A172 (cell line): ENCODE results near the gene DHH. TPM values are rescaled to one million over a fixed set of nuclear protein-coding genes. Genes with fewer than 3 reads are reported as not detected.
A peak's percentile ranks its signal among the peaks of the same experiment; 100 is the strongest.

Experiments used
- DNase-seq: peaks from one replicate; pipeline ENCODE4 v3.0.0-alpha.2; 2015; ENCODE audit warnings: low spot score
- total RNA-seq: library from RNA; depleted of rRNA; stranded (reverse); fragments of >200 nt; shearing (Covaris generic); gene quantifications from 2 replicates; pipeline ENCODE4 v1.2.3, GENCODE V29; 2014

DHH gene
- total RNA-seq, 1 experiment from 2014 or later = not detected

DNA sequence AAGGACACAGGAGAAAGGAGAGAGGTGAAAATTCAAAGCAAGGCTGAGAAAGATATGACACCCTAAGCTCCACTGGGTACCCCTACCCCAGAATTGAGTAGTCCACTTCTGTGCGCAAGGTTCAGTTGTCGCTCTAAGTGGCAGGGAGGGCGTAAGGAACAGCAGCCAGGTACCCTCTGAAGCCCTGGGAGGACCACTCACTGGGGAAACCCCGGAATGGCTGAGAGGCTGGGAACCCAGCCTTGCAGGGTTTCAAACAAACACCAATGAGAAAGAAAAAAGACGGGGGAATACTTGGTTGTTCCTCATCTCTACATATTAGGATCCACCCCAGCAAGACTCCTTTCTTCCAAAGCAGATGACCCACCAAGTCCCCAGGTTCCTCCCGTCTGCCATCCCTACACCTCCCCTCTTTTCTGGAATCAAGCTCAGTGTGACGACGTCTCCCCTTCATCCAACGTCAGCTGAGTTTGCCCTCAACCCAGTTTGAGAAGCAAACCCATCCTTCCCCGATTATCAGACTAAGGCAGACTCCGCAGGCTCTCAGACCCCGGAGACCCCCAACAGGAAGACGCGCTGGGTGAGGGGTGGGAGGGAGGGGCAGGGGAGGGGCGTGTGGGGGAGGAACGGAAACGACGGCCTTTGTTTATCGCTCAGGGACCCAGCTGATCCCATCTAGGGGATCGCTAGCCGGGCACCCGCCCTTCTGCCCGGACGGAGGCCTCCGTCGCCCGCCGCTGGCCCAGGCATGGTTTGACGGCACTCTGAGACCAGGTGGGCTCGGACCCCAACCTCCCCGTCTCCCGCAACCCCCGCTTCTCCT is 15.3 kb upstream of the DHH start:
- no peak for DNase-seq

DNA sequence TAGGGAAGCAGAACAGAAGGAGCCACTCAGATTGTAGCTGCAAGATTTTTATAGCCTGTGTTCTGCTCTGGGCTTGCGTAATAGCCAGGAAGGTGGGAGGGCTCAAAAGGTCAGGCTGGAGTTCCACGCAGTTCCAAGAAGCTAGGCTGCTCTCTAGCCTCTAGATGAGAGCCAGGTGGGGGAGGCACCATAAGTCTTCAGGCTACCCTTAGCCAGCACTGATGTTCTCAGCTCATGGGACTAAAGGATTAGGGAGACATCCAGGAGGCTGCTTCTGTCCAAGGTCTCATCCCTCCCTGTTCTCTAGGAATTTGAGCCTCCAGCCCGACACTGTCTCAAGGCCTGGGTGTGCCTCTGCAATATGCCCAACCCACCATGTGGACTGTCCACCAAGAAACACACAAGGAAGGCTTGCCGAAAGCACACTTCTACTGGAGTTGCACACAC is 14.4 kb upstream of the DHH start:
- DNase-seq = no peak

DNA sequence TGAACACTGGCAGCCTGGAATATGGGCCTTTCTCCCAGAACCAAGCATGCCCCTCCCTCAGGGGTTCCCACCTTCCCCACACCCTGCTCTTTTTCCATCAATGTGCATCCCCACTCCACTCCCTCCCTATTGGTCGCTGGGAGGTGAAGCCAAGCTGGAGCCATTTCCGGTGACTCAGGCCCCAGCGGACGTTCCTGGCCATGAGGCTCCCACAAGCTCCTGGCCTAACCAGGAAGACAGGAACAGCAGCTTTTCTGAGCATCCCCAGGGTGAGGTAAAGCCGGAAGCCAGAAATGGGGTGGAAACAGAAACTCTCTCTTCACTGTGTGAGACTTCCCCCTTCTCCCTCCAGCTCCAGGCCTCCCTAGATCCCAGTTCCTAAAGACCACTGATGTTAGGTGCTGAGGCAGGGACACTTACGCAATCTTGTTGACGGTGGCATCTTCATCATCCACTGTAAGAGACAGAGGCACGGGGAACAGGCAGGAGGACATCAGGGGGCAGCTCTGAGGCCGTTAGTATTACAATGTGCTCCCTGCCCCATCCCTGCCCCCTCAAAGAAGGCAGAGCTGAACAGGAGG is 11.0 kb upstream of the DHH start:
- DNase-seq = no peak

DNA sequence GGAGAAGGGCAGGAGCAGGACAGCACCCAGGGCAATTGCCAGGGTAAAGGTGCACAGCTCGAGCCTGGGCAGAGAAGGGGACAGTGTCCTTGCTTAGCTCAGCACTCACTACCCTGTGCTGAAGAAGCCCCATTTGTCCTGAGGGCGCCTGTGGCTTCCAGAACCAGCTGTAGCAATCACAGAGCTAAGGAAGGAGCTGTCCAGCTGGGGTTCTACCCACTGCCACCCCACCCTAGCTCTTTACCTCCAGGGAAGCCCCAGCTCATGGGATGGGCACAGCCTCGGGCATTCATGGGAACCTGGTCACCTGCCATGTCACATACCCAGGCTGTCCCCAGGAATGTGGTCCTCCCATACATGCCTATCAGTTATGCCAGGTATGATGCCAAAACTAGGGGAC is 10.2 kb upstream of the DHH start:
- DNase-seq = no peak

DNA sequence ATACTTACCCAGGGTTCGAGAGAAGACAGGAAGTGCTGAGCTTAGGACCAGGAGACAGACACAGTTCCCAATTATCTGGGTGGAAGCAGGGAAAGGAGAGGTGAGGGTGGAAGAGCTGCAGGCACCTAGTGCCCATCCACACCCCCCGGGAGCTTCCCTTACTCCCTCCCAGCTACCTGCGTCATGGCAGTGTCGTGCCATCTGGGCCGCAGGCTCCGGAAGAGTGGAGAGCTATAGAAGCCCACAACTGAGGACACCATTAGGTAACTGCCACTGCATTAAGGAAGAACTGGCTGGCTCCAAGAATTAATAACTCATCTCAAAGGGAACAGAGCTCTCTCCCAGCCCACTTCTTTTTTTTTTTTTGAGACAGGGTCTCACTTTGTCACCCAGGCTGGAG is 5.8 kb upstream of the DHH start:
- no peak for DNase-seq

DNA sequence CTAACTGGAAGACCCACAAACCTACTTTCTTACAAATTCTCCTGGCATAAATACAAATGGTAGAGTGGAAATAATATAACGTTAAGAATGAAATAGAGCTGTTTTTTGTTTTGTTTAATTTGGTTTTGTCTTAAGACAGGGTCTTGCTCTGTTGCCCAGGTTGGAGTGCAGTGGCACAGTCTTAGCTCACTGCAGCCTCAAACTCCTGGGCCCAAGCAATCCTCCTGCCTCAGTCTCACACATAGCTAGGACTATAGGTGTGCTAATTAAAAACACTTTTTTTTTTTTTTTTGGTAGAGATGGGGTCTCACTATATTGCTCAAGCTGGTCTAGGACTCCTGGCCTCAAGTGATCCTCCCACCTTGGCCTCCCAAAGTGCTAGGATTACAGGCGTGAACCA is 4.1 kb upstream of the DHH start:
- no peak for DNase-seq

DNA sequence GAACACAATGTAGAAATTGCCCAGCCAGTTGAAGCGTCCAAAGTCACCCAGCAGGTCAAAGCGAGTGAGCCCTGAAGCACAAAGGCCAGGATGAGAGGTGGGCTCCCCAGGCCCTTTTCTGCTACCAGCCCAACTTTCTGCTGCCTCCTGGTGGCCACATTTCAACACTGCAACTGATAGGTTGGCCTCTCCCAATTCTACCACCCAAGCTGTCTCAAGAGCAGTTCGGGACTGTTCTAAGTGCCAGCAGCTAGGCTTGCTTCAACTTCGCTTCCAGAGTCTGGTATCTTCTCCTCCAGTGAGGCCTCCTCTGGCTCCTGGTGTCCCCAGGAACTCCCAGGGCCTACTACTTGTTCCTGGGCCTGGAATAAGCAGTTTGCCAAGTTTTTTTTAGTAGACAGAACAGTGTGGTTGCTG is 3.4 kb upstream of the DHH start:
- DNase-seq = peak; percentile 28

DNA sequence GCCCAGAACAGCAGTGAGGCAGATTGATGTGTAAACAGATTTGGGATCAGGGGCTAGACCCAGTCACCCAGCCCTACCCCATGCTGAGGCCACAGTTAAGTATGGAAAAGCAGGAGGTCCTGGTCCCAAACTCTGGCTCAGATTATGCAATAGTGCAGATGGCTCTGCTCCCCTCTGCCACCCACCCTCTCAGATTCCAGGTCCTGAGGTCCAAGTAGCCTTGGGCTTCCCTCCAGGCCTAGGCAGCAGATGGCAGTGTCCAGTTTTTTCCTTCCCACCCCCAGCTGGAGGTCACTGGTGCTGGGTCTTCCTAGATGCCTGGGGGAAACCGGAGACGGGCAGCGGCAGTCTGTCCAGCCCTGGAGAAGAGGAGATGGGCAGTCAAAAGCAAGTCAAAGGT is 2.8 kb upstream of the DHH start:
- no peak for DNase-seq

DNA sequence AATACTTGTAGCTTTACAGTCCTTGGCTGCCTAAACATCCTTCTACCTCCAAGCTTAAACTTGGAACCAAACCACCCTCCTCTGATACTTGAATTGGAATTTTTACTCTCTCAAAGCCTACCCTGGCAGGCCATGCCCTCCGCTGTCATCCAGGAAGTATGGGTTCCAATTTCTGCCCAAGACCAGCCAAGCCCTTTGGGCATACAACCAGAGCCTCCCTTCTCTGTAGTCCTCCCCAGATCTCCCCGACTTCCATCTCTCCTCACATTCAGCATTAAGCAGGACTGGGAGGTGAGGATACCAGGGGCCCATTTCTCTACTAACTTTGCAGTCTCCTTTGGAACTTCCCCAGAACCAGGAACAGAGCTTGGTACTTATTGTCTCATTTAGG is 369 bp upstream of the DHH start:
- no peak for DNase-seq

DNA sequence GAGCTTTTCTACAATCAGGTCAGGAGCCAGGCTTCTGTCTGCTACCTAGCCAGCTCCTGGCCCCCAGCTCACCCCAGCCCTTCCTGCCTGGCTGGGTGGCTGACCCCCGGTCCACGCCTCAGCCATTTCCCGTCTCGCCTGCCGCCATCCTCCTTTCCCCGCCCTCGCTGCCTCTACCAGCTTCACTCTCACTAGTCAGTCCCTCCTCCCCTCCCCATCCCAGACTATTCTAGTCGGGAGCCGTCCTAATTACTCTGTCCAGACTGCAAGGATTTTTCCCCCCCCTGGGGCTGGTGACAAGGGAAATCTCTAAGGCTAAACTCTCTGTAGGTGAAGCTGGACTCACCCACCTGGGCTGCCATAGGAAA is 825 bp downstream of the DHH start:
- no peak for DNase-seq

DNA sequence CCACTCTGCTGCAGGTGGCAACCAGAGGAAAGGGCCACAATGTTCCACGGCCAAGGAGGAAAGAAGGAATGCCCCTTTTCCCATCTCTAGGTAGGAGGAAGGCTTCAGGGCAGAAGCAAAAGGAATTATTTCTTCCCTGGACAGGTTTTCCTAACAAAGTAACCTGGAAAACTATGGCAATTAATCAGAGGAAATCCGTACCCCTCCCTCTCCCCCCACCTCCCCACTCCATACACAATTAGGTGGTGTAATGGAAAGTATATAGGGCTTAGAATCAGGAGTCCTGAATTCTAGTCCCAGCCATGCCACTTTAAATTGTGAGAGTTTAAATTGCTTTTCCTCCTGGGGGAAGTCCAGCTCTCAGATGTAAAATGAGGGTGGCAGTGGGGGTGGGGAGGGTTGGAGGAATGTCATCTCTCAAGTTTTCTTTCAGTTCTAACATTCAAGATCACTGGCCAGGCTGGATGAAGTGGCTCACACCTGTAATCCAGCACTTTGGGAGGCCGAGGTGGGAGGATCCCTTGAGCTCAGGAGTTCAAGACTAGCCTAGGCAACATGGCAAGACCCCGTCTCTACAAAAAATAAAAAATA is 1.7 kb downstream of the DHH start:
- DNase-seq = no peak

DNA sequence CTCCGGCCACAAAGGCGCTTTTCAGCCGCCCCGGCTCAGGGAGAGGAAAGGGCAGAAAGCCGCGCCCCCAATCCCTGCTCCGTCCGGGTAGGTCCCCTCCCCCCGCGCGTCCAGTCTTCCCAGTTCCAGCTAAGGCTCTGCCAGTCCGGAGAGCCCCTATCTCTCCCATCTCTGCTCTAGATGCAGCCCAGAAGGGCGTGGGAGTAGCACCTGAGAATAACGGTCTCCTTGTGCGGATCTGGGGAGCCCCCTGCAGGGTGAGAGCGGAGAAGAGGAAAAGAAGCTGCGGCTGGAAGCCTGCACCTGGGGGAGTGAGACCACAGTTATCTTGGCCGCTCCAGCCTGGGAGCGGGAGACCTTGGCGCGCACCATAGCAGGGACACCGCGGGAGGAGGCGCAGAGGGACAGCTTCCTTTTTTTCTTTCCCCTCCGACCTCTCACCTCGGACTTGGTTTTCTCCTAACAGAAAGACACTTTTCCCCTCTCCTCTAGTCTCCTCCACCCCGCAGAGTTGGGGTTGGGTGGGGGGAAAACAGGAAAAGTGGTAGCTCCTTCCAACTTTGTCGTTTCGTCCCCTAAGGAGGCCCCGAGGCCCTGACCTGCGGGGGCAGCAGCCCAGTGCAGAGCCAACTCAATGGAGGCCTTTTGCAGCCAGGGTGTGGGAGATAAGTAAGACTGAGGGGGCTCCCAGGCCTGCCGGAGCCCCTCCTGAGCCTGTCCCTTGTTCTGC is 2.4 kb downstream of the DHH start:
- DNase-seq = no peak

DNA sequence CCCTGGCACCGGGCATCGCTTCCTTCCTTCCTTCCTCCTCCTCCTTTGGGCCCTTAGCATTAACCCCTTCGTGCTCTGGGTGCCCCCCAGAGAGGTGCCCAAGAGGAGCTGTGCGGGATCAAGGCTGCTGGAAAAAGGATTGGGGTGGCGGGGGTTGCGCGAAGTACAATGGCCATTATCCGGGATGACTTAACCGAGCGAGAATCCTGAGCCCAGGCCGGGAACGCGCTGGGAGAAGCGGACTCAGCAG is 2.8 kb downstream of the DHH start:
- DNase-seq = no peak

DNA sequence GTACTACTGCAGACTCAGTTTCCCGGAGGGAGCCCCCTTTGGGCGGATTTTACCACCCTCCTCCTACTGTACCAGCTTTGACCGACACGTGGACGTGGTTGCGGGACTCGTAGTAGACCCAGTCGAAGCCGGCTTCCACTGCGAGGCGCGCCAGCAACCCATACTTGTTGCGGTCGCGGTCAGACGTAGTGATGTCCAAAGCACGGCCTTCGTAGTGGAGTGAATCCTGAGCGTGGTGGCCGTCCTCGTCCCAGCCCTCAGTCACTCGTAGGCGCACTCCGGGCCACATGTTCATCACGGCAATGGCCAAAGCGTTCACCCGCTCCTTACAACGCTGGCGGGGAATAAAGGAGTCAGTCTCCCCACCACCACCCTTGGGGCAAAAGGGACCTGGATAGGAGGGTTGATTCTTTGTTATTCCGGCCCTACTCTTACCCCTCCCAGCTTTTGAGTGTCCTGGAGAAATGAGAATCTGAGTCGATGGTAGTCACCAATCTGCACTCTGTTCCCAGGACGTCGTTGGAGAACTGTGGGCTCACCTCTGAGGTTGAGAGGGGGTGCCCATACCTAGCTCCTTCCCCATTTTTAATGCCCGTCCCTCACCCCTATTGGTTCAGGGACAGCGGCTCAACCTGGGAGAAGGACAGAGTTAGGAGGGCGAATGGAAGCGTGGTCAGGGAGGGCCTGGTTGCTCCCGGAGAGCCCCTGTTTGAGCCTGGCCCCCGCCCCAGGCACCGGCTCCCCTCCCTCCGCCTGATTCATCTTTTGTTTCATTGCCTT is 3.4 kb downstream of the DHH start:
- no peak for DNase-seq

DNA sequence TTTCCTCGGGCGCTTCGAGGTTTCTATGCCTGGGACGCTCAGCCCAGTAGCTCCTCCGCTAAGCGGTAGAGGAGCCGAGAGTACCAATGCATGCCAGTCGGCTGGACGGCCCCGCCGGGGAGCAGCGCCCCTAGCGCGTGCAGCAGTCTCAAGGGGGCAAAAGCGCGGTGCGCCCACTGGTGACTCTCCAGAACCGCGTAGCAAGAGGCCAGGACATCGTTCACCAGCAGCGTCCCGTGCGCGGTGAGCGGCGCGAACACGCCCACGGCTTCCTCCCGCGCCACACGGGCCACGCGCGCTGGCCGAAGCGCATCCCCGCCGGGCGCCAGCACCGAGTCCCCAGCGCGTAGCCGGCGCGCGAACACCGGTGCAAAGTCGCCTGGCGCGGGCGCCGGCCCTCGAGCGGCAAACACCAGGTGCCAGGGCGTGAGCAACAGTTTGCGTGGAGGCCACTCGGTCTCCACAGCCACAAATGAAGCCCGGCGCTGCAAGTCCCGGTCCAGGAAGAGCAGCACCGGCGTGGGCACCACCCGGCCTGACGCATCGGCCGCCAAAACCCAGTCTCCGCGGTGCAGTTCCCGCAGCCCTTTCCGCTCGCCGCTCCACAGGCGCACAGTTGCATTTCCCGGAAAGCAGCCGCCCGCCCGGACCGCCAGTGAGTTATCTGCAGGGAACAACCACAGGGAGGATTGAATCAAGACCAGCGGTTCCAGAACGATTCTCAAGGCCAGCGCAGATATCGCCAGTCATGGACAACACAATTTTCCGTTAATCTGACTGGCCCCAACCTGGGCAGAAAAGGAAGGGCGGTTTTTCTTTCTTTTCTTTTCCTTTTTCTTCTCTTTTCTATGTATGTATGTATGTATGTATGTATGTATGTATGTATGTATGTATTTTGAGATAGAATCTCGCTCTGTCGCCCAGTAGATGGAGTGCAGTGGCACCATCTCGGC is 4.5 kb downstream of the DHH start:
- no peak for DNase-seq

DNA sequence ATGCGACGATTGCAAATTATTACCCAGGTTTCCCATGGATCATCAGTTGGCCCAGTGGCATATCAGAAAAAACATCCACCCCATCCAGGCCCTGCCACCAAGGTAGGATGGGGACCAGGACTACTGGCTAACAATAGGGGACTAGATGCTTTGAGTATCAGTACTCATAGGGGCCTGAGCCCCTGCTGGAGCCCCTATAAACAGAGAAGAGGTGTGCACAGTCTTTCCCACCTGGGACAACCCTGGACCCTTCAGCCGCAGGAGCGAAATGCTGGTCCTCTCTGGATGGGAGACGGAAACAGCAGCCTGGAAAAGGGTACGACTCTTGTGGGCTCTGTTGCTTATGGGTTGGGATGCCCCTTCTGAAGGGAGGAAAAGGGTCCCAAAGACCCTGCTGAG is 5.7 kb downstream of the DHH start:
- no peak for DNase-seq

DNA sequence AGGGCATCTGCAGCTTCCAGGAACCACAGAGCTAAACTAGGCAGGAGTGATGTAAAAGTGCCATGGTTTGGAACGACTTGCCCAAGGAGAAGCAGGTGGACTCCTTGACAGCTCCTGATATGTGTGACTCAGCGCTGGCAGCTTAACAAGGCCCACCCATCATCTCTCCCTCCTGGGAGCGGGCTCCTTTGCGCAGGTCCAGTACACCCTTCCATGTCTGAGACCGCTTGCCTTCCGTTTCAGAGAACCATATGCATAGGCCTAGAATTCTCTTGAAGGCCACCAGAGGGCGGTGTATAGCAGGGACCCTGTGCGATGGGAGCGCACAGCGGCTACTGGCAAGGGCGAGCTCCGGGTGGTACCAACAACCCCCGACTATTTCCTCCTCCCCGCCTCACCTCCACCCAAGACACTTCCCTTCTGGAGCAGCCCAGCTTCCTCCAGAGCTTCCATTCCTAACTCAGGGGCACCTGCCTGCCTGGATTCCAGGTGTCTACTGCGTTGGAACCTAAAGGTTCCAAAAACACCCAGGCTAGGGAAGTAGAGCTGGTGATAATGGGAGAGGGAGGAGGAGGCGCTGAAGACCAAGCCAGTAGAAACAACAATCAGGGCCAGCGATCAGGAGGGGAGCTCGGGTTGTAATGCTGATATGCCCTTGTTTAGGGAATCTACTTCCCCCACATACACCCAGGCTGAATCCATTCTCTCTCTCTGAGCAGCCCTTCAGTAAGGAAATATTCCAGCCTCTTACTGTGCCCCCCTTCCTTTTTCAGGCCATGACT is 6.3 kb downstream of the DHH start:
- peak; percentile 91 for DNase-seq

DNA sequence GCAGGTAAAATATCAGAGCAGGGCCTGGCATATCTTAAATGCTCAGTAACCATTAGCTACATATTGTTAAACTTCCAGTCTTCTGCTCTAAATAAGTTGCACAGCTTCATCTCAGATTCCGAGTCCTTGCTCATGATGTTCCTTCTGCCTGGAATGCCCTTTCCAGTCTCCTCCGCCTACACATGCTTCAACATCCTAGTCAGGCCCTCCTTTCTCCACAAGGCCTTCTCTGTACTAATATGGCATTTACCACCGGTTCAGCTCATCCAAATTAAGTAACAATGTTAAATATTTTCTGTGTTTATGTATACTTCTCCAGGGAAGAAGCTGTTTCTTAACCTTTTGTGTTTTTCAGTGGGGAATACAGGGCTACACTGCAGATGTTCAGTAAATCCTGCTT is 8.5 kb downstream of the DHH start:
- DNase-seq = no peak

DNA sequence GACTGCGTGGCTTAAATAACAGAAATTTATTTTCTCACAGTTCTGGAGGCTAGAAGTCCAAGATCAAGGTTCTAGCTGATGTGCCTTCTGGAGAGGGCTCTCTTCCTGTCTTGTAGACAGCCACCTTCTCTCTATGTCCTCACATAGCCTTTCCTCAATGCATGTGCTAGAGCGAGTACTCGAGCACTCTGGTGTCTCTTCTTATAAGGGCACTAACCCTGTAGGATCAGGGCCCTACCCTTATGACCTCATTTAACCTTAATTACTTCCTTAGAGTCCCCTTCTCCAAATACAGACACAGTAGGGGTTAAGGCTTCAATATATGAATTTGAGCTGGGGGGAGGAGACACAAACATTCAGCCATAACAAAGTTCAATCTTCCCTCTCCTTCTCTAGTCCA is 10.2 kb downstream of the DHH start:
- DNase-seq = no peak

DNA sequence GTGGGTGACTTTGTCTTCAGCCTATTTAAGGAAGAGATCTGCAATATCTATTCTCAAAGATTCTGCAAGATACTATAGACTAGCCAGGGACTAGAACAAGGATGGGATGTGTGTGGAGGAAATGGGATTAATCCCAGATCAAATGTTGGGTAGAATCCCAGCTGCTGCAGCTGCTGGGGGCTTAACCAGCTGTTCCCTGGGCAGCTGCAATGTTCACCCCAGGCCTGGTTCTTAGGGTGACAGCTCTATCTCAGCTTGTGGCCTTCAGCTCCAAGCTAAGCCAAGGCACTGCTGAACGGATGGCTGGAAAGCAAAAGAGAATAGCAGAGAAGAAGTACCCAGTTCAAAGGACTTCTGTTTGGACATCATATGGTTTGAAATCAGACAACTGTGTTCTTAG is 14.8 kb downstream of the DHH start:
- DNase-seq = no peak
